ENCODE measurements around the gene OPN4. TPM values are rescaled to one million over a fixed set of nuclear protein-coding genes. Genes with fewer than 3 reads are reported as not detected.

Gene OPN4
- not detected in 2 replicates for total RNA-seq

GRCh38 chr10:86654411-86655172 is at the start of gene OPN4:
Gene OPN4, plus strand, starts transcription at chr10:86654547. Its CDS starts 237 bp downstream, at chr10:86654784.

GRCh38 chr10:86668297-86669165 is 14.2 kb downstream of the OPN4 start, which contains the start of gene LDB3:
Gene LDB3, plus strand, starts transcription at chr10:86668511. Its CDS starts 181 bp downstream, at chr10:86668692.

Other genes with a start within 250 kb of the OPN4 start
- 45.1 and 52.3 TPM in 2 replicates for gene WAPL, start 132.8 kb upstream of the OPN4 start, total RNA-seq
- not detected in 2 replicates for gene LDB3, start 14.0 kb downstream of the OPN4 start, total RNA-seq
- 0.46 and 0.65 TPM in 2 replicates for gene BMPR1A, start 102.1 kb downstream of the OPN4 start, total RNA-seq

Data from epithelial cell of umbilical artery (primary cell).